Vagina (tissue), 2 donors: Measurements from ENCODE around the gene CACNA1H. TPM values are rescaled to one million over a fixed set of nuclear protein-coding genes. Genes with fewer than 3 reads are reported as not detected.
"Not testable (repeated sequence)": the region's sequence is repeated elsewhere in the genome, so short reads cannot be mapped to it uniquely, and the experiment has no call there.

Source experiments
- DNase-seq, 2 donors: peaks; one replicate each; pipeline ENCODE4 v3.0.0-alpha.2; 2017; ENCODE audit errors: extremely low spot score in 2 of 2
- H3K27ac ChIP-seq: fragments of 200-600 bp; sonication (generic); one replicate; pipeline ENCODE4 v1.5.1; 2019
- H3K27me3 ChIP-seq: fragments of 200-600 bp; sonication (generic); one replicate; pipeline ENCODE4 v1.5.1; 2019
- H3K36me3 ChIP-seq, 2 donors: fragments of 200-600 bp; sonication (generic); one replicate each; pipeline ENCODE4 v1.5.1; 2017 to 2019
- H3K4me1 ChIP-seq: fragments of 200-600 bp; sonication (generic); one replicate; pipeline ENCODE4 v1.5.1; 2019
- H3K4me3 ChIP-seq, 2 donors: fragments of 200-600 bp; sonication (generic); 1 replicate in 1 of 2; 2 replicates in 1 of 2; pipeline ENCODE4 v1.5.1; 2016 to 2019
- H3K9me3 ChIP-seq: fragments of 200-600 bp; sonication (generic); one replicate; pipeline ENCODE4 v1.5.1; 2019
- CTCF ChIP-seq, 3 experiments: fragments of 450-650 bp in 2 of 3; fragments of 200-600 bp in 1 of 3; sonication (generic) in 1 of 3; IDR thresholded peaks; one replicate each; pipeline ENCODE4 v1.5.1; 2017 to 2019; ENCODE audit warnings: antibody characterized with exemption in 3 of 3, mild to moderate bottlenecking in 2 of 3, moderate library complexity in 2 of 3
- POLR2A ChIP-seq, 2 donors: fragments of 450-650 bp; IDR thresholded peaks; one replicate each; pipeline ENCODE4 v1.6.1; 2017; ENCODE audit warnings: antibody characterized with exemption in 2 of 2, mild to moderate bottlenecking in 2 of 2, moderate library complexity in 2 of 2
- POLR2AphosphoS5 ChIP-seq, 2 donors: sonication (generic); formaldehyde crosslinking; IDR thresholded peaks; one replicate each; pipeline ENCODE4 v1.9.0; 2017; ENCODE audit warnings: antibody characterized with exemption in 2 of 2, mild to moderate bottlenecking in 2 of 2, low read depth in 1 of 2; ENCODE audit not compliant: insufficient read depth in 1 of 2
- intact Hi-C: fragments of 100-400 bp; cut with DNase I; formaldehyde crosslinking; loops from one replicate; pipeline ENCODE4 v1.15.1; 2023
- total RNA-seq: library from RNA; depleted of rRNA; stranded (reverse); fragments of >200 nt; gene quantifications from one replicate; pipeline ENCODE4 v1.2.3, GENCODE V29; 2016

Gene CACNA1H
- total RNA-seq, 1 donor from 2014 or later, result 10.8 TPM

DNA sequence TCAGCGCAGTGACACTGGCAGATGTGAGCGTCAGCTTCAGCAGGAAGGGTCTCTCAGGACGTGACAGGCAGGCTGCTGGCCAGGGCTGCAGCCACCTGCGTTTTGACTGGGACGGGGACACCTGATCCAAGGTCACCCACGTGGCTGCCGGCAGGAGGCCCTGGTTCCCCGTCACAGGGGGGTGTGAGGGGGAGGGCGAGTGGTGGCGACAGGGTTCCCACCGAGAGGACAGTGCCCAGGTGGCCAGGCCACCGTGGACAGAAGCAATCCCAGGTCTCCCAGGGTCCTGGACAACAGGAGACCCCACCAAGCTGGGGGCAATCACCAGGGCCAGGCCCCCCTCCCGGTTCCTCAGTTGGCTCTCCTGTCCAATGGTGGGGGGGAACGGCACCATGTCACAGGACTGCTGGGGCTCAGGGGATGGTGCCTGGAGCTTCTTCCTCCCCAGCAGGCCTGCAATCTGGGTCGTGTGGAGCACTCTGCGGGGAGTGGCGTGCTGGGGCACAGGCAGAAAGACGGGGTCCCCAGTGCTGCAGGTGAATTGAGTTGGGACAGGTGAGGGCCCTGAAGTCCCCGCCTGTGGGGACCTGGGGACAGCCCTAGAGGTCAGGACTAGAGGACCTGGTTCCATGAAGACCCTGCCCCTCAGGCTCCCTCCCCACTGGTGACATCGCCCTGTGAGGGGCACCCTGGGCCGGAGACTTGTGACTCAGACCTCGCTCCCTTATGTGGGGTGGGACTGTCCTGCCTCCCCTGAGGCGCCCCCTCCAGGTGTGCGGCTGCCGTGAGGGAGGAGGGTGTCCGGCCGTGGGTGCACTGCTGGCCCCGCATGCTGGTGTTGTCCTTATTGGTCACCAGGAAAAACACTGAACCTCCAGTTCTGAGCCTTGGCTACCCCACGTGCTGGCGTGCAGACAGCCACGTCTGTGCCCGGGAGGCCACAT is 91.3 kb downstream of the CACNA1H start:
- H3K27ac ChIP-seq, H3K4me3 ChIP-seq, H3K27me3 ChIP-seq, intact Hi-C loops, H3K4me1 ChIP-seq, H3K36me3 ChIP-seq, DNase-seq, H3K9me3 ChIP-seq: not testable (repeated sequence)

GRCh38 chr16:1244881-1245280 is 92.0 kb downstream of the CACNA1H start:
- intact Hi-C loops, result no loop called here
- no peaks in the 10 kb centered on the region for H3K36me3 ChIP-seq
- no peaks in the 10 kb centered on the region for H3K4me1 ChIP-seq
- no peak for TF ChIP-seq POLR2A (IDR thresholded peaks at IDR 0.05)
- no peak for TF ChIP-seq CTCF (IDR thresholded peaks at IDR 0.05)
- TF ChIP-seq POLR2AphosphoS5 (IDR thresholded peaks at IDR 0.05; ENCODE audit: insufficient read depth in 1 of 2, low read depth in 1 of 2), result no peak
- H3K27ac ChIP-seq, result no peak overlapping the region
- no peak for DNase-seq
- H3K9me3 ChIP-seq, result no peaks in the 10 kb centered on the region
- no peaks in the 10 kb centered on the region for H3K27me3 ChIP-seq
- no peak overlapping the region for H3K4me3 ChIP-seq

DNA sequence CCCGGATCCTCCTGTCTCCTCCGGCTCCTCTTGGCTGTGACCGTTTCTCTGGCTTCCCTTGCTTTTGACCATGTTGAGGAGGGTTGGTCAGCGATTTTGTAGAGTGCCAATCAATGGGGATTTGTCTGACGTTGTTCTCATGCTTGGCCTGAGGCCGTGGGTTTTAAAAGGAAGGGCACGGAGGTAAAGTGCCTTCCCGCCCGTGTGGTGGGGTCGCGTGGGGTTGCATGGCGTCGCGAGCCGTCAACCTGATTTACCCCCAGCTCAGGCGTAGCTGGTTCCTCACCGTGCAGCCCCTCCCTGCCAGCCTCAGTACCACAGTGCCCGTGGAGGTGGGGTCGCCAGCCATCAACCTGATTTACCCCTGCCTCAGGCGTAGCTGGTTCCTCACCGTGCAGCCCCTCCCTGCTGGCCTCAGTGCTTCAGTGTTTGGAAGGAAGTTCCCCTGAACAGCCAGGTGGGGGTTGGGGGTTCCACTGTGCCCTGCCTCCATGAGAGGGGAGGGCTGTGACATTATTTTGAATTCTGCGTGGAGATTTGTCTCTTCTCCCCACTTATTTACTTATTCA is 92.6 kb downstream of the CACNA1H start:
- H3K36me3 ChIP-seq, result no peaks in the 10 kb centered on the region

DNA sequence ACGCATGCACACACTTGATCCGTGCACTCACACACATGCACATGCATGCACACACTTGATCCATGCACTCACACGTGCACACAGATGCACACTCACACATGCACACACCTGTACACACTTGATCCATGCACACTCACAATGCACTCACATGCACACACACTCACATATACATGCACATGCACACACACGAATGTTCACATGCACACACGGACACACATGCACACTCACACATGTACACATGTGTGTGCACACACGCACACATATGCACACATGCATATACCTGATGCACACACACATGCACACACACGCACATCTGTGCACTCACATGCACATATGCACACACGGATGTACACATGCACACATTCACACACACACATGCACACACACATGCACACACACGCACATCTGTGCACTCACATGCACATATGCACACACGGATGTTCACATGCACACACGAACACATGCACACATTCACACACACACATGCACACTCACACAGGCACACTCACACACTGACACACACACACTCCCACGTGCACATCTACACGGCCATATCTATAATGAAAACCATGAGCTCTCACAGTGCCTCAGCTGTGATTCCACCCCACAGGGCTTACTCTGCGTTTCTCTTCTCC is 95.1 kb downstream of the CACNA1H start:
- intact Hi-C loops, H3K27me3 ChIP-seq, H3K4me1 ChIP-seq, H3K27ac ChIP-seq, H3K9me3 ChIP-seq, DNase-seq, H3K36me3 ChIP-seq, H3K4me3 ChIP-seq: not testable (repeated sequence)

More for the DNA sequence above, 92.6 kb downstream of the CACNA1H start:
- no peak for DNase-seq
- TF ChIP-seq POLR2AphosphoS5 (IDR thresholded peaks at IDR 0.05; ENCODE audit: insufficient read depth in 1 of 2, low read depth in 1 of 2) (no peak), CTCF (IDR thresholded peaks at IDR 0.05) (no peak), POLR2A (IDR thresholded peaks at IDR 0.05) (no peak)
- no peaks in the 10 kb centered on the region for H3K27me3 ChIP-seq
- H3K9me3 ChIP-seq, result no peaks in the 10 kb centered on the region
- intact Hi-C loops, result no loop called here
- no peaks in the 10 kb centered on the region for H3K4me1 ChIP-seq
- no peak overlapping the region for H3K27ac ChIP-seq
- H3K4me3 ChIP-seq, result no peak overlapping the region

GRCh38 chr16:1249031-1249755 is 96.3 kb downstream of the CACNA1H start:
- DNase-seq, H3K4me3 ChIP-seq, H3K27me3 ChIP-seq, H3K4me1 ChIP-seq, H3K27ac ChIP-seq, H3K9me3 ChIP-seq, H3K36me3 ChIP-seq, intact Hi-C loops: not testable (repeated sequence)

DNA sequence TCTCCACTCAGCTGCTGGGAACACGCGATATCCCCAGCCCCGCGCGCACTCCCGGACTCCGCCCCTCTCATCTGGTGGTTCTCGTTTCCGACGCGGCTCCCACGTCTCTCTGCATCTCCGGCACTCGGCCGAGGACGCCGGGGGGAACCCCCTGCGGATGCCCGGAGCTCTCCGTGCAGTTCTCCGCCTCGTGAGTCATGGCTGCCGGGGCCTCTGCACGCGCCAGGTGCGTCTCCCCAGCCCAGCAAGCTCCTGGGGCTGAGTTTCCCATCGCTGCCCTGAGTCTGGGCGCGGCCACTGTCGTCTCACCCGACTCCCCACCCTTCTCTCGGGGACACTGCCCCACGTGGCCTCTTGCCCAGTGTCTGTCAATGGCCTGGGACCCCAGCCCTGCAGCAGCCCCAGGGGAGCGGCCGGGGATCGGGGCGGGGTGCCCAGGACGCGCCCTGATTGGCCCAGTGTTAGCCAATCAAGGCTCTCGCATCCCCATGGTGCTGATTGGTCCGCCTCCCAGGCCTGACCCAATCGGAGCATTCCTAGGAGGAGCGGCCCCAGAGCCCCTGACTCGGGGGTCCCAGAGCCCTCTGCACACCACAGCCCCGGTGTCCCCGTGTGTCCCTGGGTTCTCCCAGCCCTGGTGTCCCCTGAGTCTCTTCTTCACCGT is 100.9 kb downstream of the CACNA1H start:
- H3K4me1 ChIP-seq, H3K27me3 ChIP-seq, intact Hi-C loops: not testable (repeated sequence)

GRCh38 chr16:1254821-1255220 is 101.9 kb downstream of the CACNA1H start:
- H3K27me3 ChIP-seq, H3K4me1 ChIP-seq, intact Hi-C loops, DNase-seq, H3K9me3 ChIP-seq, H3K4me3 ChIP-seq, H3K36me3 ChIP-seq, H3K27ac ChIP-seq: not testable (repeated sequence)

More for the DNA sequence above, 100.9 kb downstream of the CACNA1H start:
- DNase-seq, H3K9me3 ChIP-seq, H3K27ac ChIP-seq, H3K36me3 ChIP-seq, H3K4me3 ChIP-seq: not testable (repeated sequence)

DNA sequence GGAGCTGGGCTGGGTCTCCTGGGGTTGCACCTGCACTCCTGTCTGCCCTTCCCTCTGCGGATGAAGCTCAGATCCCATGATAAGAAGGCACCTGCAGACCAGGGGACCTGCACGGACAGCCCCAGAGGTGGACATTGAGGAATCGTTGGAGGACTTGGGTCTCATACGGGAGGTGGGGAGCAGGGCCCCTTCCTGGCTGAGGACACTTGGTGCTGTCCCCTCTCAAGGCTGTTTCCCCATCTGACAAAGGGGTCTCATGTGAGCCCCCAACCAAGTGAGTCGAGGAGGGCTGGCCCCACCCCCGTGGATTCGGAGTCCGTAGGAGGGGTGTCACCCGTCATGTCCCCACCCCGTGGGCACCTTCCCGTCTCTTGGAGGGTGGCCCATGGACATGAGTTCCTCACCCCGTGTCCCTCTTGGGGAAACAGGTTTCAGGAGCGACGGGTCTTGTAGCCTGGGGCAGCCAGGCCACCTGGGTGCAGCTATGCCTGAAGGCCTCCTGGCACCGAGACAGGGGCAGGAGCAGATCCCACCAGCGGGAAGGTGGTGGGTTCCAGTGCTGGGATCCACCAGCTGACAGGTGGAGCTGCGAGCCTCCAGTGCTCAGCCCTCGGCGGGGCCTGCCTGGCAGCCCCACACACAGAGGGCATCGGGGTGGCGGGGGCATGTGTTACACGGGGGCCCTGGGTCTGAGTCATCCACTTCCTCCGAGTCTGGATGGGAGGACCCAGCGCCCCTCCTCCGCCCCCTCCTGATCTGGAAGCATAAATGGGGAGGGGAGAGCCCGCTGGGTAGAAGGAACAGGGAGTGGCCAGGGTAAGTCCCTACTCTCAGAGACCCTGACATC is 102.6 kb downstream of the CACNA1H start, which contains the start of gene TPSD1:
TSS of gene TPSD1 (plus strand) at position 794 of the 847 bp plus-strand sequence. CDS start 212 bp downstream, outside the sequence.
- H3K36me3 ChIP-seq, H3K4me1 ChIP-seq, H3K9me3 ChIP-seq, H3K27ac ChIP-seq, H3K27me3 ChIP-seq, DNase-seq, intact Hi-C loops, H3K4me3 ChIP-seq: not testable (repeated sequence)

DNA sequence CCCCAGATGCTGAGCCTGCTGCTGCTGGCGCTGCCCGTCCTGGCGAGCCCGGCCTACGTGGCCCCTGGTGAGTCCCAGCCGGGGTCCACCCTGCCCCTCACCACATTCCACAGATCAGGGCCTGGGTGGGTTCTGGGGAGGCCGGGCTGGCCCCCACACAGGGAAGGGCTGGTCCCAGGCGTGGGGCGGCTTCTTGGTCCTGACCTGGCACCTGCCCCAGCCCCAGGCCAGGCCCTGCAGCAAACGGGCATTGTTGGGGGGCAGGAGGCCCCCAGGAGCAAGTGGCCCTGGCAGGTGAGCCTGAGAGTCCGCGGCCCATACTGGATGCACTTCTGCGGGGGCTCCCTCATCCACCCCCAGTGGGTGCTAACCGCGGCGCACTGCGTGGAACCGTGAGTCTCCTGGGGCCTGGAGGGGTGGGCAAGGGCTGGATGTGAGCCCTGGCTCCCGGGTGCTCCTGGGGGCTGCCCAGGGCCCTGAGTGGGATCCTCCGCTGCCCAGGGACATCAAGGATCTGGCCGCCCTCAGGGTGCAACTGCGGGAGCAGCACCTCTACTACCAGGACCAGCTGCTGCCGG is 103.5 kb downstream of the CACNA1H start:
- intact Hi-C loops, H3K9me3 ChIP-seq, H3K36me3 ChIP-seq, H3K4me1 ChIP-seq, DNase-seq, H3K4me3 ChIP-seq, H3K27ac ChIP-seq, H3K27me3 ChIP-seq: not testable (repeated sequence)
